NCI-H524 (cell line): ENCODE data around the gene SLC51B.
"Not testable (repeated sequence)": the region's sequence is repeated elsewhere in the genome, so short reads cannot be mapped to it uniquely, and the experiment has no call there.

Experiments
- DNase-seq, 2 experiments: peaks; one replicate each; lab custom pipeline; 2025; lab: John Stamatoyannopoulos, UW

Gene SLC51B

DNA sequence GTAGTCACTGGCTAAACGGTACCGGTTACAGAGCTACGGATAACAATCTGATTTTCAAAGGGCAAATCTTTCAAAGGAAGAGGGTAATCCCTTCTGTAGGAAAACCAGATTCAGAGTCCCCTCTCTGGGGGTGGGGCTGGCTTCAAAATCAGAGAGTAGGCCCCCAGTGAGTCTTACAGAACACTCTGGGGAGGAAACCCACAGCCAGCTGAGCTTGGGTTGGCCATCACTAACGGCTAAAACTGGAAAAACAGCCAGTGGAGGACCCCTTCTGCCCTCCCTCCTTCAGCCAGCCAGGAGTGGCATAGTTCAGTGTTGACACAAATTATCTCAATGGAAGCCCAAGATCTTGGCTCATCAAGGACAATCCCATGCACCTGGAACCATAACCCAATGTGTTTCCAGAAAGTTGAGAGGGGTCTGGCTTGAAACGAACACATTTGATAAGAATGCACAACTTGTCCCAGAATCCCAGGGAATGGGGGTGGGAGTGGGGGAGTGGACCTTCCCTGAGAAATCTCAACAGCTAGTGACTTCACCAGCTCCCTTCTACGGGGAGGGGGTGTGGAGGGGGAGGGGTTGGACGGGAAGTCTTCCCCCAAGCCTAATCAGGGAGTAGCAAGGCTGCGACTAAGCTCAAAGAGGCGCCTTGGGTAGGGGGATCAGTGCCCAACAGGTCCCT is 21.6 kb downstream of the SLC51B start:
- DNase-seq, result no peak

DNA sequence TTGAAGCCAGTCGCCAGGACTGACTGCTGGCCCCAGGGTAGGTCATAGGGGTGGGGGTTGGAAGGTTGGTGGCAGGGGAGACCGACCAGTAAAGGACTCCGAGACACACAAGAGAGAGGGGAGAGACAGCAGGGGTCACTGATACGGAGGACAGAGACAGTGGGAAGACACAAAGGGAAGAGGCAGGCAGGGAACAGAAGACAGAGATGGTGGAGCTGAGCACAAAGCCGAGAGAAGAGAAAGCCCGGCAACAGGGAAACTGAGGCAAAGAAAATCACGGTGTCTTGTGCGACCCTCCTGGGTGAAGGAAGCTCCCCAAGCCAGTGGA is 22.1 kb downstream of the SLC51B start:
- no peak for DNase-seq

GRCh38 chr15:65067645-65068402 is 22.6 kb downstream of the SLC51B start, which contains the start of gene RASL12:
RASL12 (minus strand) TSS chr15:65067991; CDS start chr15:65067835, 156 bp downstream.
- peak in 1 of 2 experiments; percentile 8 for DNase-seq

- DNase-seq, result no peak
These were observed 23.2 kb downstream of the SLC51B start for GRCh38 chr15:65068403-65068788.

GRCh38 chr15:65069179-65069578 is 24.0 kb downstream of the SLC51B start:
- no peak for DNase-seq

DNA sequence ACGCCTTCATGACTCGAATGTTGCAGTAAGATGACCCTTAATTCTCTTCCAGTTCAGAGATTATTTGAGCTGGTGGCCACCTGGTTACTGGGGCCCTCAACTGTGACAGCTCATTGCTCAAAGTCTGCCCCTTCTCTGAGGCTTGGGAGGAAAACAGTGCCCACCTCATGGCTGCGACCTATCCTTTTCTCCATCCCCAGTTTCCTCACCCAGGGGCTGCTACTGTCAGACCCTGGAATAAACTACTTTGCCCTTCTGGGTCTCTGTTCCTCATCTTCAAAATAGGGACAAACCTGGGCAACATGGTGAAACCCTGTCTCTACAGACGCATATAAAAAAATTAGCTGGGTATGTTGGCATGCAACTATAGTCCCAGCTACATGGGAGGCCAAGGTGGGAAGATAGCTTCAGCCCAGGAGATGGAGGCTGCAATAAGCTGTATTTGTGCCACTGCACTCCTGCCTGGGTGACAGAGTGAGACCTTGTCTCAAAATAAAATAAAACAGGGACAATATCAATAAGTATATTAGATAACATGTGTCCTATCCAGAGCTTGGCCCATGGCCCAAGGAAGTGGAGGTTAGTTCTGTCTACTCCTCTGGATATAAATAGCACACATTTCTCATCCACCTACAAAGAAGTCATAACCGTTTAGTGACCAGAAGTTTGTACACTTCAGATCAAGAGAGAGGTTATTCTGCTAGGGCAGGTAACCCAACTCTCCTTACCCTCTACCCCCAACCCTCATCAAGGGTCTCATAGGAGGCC is 24.8 kb downstream of the SLC51B start:
- no peak for DNase-seq

DNA sequence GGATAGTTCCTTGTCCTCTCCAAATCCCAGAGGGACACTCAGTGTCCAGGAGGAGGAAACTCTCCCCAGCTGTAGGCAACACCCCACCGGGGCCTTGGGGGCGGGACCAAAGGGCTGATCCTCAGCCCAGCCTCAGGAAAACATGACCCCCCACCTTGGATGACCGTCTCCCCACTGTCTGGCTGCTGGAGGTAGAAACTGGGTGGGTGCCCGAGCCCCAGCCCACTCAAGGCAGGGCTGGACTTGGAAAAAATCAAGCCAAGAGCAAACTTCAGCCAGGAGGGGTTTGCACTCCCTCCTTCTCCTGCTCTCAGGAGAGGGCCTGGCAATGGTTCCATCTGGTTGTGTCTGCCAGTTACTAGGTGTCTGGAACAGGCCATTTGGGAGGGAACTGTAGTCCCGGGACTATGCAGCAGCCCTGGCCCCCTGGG is 26.2 kb downstream of the SLC51B start:
- DNase-seq, result no peak

DNA sequence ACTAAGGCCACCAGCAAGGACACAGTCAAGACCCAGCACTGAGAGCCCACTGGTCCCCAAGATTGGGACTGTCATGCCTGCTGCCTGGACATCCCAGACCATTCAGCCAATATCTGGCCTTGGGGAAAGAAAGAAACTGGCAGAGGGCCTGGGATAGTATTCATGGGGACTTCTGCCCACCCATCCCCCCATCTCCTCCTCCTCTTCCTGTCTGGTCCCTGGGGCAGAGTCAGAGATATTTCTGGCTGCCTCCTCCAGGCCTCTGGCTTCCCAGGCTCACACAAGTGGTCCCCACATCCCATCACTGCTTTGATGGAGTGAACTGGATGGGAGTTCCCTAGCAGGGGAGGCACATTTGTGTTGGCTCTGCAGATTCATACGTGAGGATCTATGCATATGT is 26.8 kb downstream of the SLC51B start:
- DNase-seq, result no peak

DNA sequence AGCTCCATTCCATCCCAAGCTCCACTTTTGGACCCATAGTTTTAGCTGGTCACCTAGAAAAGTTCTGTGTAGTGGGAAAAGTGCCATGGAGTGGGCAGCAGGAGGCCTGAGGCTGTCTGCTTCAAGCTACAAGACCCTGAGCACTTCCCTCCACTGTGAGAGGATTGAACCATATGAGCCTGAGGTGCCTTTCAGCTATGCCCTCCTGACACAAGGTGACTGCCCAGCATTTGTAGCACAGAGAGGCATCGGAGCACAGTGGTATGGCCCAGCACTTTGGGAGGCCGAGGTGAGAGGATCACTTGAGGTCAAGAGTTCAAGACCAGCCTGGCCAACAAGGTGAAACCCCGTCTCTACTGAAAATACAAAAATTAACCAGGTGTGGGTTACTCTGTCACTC is 27.4 kb downstream of the SLC51B start:
- DNase-seq, result no peak

DNA sequence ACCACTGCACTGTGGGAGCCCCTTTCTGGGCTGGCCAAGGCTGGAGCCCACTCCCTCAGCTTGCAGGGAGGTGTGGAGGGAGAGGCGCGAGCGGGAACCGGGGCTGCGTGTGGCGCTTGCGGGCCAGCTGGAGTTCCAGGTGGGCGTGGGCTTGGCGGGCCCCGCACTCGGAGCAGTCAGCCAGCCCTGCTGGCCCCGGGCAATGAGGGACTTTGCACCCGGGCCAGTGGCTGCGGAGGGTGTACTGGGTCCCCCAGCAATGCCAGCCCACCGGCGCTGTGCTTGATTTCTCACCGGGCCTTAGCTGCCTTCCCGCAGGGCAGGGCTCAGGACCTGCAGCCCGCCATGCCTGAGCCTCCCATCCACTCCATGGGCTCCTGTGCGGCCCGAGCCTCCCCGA is 29.8 kb downstream of the SLC51B start:
- DNase-seq, result not testable (repeated sequence)

GRCh38 chr15:65075607-65076395 is 30.6 kb downstream of the SLC51B start:
- DNase-seq, result not testable (repeated sequence)

- DNase-seq, result no peak
These were observed 31.5 kb downstream of the SLC51B start, which contains the start of gene KBTBD13 for GRCh38 chr15:65076486-65077290. KBTBD13 (plus strand) TSS chr15:65076746; CDS start chr15:65076816, 70 bp downstream.

GRCh38 chr15:65077291-65077980 is 32.2 kb downstream of the SLC51B start:
- no peak for DNase-seq

DNA sequence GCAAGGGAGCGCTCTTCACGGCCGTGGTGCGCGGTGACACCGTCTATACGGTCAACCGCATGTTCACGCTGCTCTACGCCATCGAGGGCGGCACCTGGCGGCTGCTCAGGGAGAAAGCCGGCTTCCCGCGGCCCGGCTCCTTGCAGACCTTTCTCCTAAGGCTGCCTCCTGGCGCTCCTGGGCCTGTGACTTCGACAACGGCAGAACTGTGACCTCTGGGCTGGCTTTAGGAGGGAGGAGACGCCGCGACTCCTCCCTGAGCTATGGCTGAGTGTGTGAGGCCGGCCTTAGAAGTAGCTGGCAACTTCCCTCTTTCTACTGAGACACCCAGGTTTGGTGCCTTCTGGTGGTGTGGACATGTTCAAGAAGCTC is 32.8 kb downstream of the SLC51B start:
- peak; percentile 27 to 74 for DNase-seq

DNA sequence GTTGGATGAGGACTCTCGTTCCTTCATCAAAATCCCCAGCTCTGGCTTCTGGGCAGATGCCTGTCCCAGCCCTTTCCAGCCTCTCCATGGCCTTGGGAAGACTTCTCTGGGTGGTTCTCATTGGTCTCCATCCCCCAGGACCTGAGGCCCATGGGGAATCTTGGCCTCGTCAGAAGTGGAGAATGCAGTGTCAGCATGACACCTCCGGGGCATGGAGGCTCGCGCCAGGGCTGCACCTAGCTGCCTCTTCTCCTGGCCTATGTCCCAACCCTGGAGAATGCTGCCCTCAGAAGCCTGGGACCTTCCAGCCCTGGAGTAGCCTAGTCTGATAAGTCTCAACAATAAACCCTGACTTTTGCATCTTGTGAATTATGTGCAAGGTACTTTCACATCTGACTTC is 34.4 kb downstream of the SLC51B start:
- no peak for DNase-seq

GRCh38 chr15:65081270-65081669 is 36.1 kb downstream of the SLC51B start:
- no peak for DNase-seq

GRCh38 chr15:65081758-65082157 is 36.6 kb downstream of the SLC51B start:
- no peak for DNase-seq

DNA sequence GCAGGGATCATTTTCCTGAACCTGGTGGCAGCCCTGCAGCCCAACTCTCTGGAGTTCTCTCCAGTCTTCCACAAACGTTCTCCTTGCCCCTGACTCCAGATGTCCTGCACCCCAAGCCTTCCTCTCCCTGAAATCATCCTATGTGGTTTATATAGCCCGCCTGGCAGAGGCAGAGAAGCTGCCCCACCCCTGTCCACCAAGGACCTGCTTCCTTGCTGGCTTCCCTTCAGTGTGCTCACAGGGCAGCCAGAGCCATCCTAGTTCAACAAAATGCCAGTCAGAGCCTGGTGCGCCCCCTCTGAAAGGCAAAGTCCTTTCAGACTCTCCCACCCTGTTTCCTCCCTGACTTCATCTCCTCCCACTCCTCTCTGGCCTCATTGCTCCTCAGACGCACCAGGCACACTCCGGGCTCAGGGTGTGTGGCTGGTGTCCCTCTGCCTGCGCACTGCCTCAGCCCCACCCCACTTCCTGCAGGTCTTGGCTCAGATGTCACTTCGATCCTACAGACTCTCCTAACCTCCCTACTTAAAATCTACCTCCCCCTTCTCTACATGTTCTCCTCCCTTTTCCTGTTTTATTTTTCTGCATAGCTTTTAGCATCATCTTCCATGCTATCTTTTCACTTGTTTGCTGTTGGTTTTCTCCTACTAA is 37.2 kb downstream of the SLC51B start:
- no peak for DNase-seq

- peak in 1 of 2 experiments; percentile 29 for DNase-seq
These were observed 38.1 kb downstream of the SLC51B start for GRCh38 chr15:65083262-65083701.
